Keratinocyte (primary cell): ENCODE measurements around the gene GLB1L2. TPM values are rescaled to one million over a fixed set of nuclear protein-coding genes. Genes with fewer than 3 reads are reported as not detected.

Experiments
- DNase-seq: peaks from one replicate; pipeline ENCODE4 v3.0.0-alpha.2; 2011; ENCODE audit warnings: low read depth, missing footprints, low spot score
- FAIRE-seq: peaks from 2 replicates; lab custom pipeline; 2011; peaks lifted over from hg19 to GRCh38; lab: Jason Lieb, UNC
- H2AFZ ChIP-seq: 2 replicates; pipeline ENCODE4 v1.6.0; 2012; ENCODE audit warnings: low read length, control low read depth, inconsistent platforms; ENCODE audit not compliant: control insufficient read depth
- H3K27ac ChIP-seq: 2 replicates; pipeline ENCODE4 v1.5.1; 2011; ENCODE audit warnings: low read length; ENCODE audit not compliant: control insufficient read depth, insufficient read depth
- H3K27me3 ChIP-seq: 3 replicates; pipeline ENCODE4 v1.6.0; 2011; ENCODE audit warnings: low read length; ENCODE audit not compliant: control insufficient read depth, insufficient read depth; ENCODE audit errors: extremely low read depth
- H3K36me3 ChIP-seq, 2 experiments: 2 replicates in 1 of 2; 3 replicates in 1 of 2; pipeline ENCODE4 v1.5.1; 2011; ENCODE audit warnings: low read length in 2 of 2, mild to moderate bottlenecking in 1 of 2; ENCODE audit not compliant: control insufficient read depth in 2 of 2, insufficient read depth in 2 of 2; ENCODE audit errors: extremely low read depth in 1 of 2
- H3K4me1 ChIP-seq: 3 replicates; pipeline ENCODE4 v1.5.1; 2011; ENCODE audit warnings: low read length; ENCODE audit not compliant: control insufficient read depth, insufficient read depth; ENCODE audit errors: extremely low read depth
- H3K4me2 ChIP-seq: 3 replicates; pipeline ENCODE4 v1.6.0; 2011; ENCODE audit warnings: low read depth, low read length; ENCODE audit not compliant: control insufficient read depth, insufficient read depth; ENCODE audit errors: extremely low read depth
- H3K4me3 ChIP-seq, 3 experiments: fragments of 200-600 bp in 1 of 3; sonication (generic) in 1 of 3; 2 replicates in 2 of 3; 3 replicates in 1 of 3; pipeline ENCODE4 v1.5.1; 2011 to 2016; ENCODE audit warnings: low read length in 3 of 3, mild to moderate bottlenecking in 3 of 3, control low read depth in 2 of 3, inconsistent platforms in 1 of 3, low read depth in 1 of 3, mixed read lengths in 1 of 3, mixed run types in 1 of 3, moderate library complexity in 1 of 3; ENCODE audit not compliant: control insufficient read depth in 2 of 3, insufficient read depth in 2 of 3; ENCODE audit errors: extremely low read depth in 1 of 3
- H3K79me2 ChIP-seq: 2 replicates; pipeline ENCODE4 v1.6.0; 2012; ENCODE audit warnings: low read length; ENCODE audit not compliant: control insufficient read depth, insufficient read depth
- H3K9ac ChIP-seq: 3 replicates; pipeline ENCODE4 v1.6.0; 2011; ENCODE audit warnings: low read length; ENCODE audit not compliant: control insufficient read depth, insufficient read depth; ENCODE audit errors: extremely low read depth
- H3K9me1 ChIP-seq: 3 replicates; pipeline ENCODE4 v1.6.0; 2011; ENCODE audit warnings: low read length; ENCODE audit not compliant: control insufficient read depth, insufficient read depth; ENCODE audit errors: extremely low read depth
- H3K9me3 ChIP-seq: 2 replicates; pipeline ENCODE4 v1.5.1; 2012; ENCODE audit warnings: low read depth, low read length; ENCODE audit not compliant: control insufficient read depth
- H4K20me1 ChIP-seq: 3 replicates; pipeline ENCODE4 v1.6.0; 2011; ENCODE audit warnings: low read length; ENCODE audit not compliant: control insufficient read depth, insufficient read depth; ENCODE audit errors: extremely low read depth
- EZH2 ChIP-seq: IDR thresholded peaks from one replicate; pipeline ENCODE4 v1.6.1; 2012; ENCODE audit warnings: inconsistent platforms, mild to moderate bottlenecking, low read length, moderate library complexity
- dilution Hi-C: fragments of 300-500 bp; cut with MboI; formaldehyde crosslinking; loops from one replicate; pipeline ENCODE4 v1.7.0; 2020; ENCODE audit warnings: low sequenced_read_pairs; ENCODE audit not compliant: extremely low pct_ligation_motif_present
- polyA plus RNA-seq, 5 experiments: library from polyadenylated mRNA; depleted of rRNA in 3 of 5; stranded (reverse) in 3 of 5; stranded (forward) in 1 of 5; unstranded in 1 of 5; fragments of >200 nt; gene quantifications; 1 replicate in 1 of 5; 2 replicates in 3 of 5; 3 replicates in 1 of 5; pipeline versions ENCODE4 v1.2.1 to v1.2.3, GENCODE V29; 2011 to 2012; ENCODE audit warnings: missing spikeins in 2 of 5, low read depth in 1 of 5, low replicate concordance in 1 of 5
- TF ChIP-seq, protein P1 (sequence below), 3 experiments: IDR thresholded peaks in 1 of 3; conservative IDR thresholded peaks in 1 of 3; optimal IDR thresholded peaks in 1 of 3; 2 replicates in 2 of 3; 3 replicates in 1 of 3; pipeline versions ENCODE3 to v1.5.1; 2011; ENCODE audit warnings: low read length in 3 of 3, mild to moderate bottlenecking in 3 of 3, moderate library complexity in 2 of 3, control low read depth in 1 of 3, inconsistent platforms in 1 of 3; ENCODE audit not compliant: insufficient read depth in 2 of 3; ENCODE audit errors: extremely low read depth in 1 of 3

Gene GLB1L2
- polyA plus RNA-seq, 1 donor (not counting 4 experiments of a cell fraction or from before 2014, with no cell fraction given) = 4.3 TPM

DNA sequence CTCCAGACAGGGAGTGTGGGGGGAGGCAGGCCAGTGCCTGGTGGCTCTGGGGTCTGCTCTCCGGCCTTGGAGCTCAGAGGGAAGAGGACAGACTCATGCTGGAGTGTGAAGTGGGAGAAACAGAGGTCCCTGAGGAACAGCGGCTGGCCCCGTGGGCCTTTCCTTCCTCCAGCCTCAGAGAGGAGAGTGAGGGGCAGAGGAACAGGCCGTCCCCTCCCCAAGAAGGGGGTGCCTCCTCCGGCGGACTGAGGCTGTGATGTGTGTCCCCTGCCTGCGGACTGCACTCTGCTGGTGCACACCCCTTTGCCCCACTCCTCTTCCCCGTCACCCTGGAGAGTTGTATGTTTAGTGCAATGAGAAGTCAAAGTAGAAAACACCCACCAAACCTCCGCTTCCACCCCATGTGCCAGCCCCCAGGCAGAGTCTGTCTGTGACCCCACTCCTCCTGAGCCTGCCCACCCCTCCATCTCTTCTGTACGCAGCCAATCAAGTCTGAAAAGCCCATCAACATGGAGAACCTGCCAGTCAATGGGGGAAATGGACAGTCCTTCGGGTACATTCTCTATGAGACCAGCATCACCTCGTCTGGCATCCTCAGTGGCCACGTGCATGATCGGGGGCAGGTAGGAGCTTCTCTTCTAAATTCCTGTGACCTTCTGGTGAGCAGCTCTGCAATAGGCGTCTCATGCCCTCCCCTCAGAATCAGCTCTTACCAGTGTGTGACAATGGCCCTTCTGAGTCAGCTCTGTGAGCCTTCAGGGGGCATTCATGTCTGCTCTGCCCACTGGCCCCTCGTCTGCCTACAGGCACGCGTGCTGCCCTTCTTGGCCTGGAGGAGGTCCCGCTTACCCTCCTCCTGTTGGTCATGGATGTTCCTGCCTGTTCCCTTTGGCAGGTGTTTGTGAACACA is 39.0 kb downstream of the GLB1L2 start:
- H3K4me3 ChIP-seq = no peak overlapping the region
- dilution Hi-C loops = no loop called here
- DNase-seq (no peak), FAIRE-seq (no peak)
- no peaks in the 10 kb centered on the region for H3K4me1 ChIP-seq
- no peak overlapping the region for H3K4me2 ChIP-seq
- H3K9ac ChIP-seq = no peak overlapping the region
- no peaks in the 10 kb centered on the region for H3K36me3 ChIP-seq
- TF ChIP-seq EZH2 = no peak
- TF ChIP-seq, protein P1, sequence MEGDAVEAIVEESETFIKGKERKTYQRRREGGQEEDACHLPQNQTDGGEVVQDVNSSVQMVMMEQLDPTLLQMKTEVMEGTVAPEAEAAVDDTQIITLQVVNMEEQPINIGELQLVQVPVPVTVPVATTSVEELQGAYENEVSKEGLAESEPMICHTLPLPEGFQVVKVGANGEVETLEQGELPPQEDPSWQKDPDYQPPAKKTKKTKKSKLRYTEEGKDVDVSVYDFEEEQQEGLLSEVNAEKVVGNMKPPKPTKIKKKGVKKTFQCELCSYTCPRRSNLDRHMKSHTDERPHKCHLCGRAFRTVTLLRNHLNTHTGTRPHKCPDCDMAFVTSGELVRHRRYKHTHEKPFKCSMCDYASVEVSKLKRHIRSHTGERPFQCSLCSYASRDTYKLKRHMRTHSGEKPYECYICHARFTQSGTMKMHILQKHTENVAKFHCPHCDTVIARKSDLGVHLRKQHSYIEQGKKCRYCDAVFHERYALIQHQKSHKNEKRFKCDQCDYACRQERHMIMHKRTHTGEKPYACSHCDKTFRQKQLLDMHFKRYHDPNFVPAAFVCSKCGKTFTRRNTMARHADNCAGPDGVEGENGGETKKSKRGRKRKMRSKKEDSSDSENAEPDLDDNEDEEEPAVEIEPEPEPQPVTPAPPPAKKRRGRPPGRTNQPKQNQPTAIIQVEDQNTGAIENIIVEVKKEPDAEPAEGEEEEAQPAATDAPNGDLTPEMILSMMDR (optimal IDR thresholded peaks at IDR 0.05 in 1 of 3, IDR thresholded peaks at IDR 0.05 in 1 of 3, conservative IDR thresholded peaks at IDR 0.05 in 1 of 3; ENCODE audit: extremely low read depth in 1 of 3, insufficient read depth in 2 of 3, low read length in 3 of 3) = no peak
- no peaks in the 10 kb centered on the region for H3K27me3 ChIP-seq
- H3K9me3 ChIP-seq = no peaks in the 10 kb centered on the region
- H2AFZ ChIP-seq = no peak overlapping the region
- H3K79me2 ChIP-seq = no peaks in the 10 kb centered on the region
- no peaks in the 10 kb centered on the region for H3K9me1 ChIP-seq
- H3K27ac ChIP-seq = no peak overlapping the region
- H4K20me1 ChIP-seq = no peaks in the 10 kb centered on the region

DNA sequence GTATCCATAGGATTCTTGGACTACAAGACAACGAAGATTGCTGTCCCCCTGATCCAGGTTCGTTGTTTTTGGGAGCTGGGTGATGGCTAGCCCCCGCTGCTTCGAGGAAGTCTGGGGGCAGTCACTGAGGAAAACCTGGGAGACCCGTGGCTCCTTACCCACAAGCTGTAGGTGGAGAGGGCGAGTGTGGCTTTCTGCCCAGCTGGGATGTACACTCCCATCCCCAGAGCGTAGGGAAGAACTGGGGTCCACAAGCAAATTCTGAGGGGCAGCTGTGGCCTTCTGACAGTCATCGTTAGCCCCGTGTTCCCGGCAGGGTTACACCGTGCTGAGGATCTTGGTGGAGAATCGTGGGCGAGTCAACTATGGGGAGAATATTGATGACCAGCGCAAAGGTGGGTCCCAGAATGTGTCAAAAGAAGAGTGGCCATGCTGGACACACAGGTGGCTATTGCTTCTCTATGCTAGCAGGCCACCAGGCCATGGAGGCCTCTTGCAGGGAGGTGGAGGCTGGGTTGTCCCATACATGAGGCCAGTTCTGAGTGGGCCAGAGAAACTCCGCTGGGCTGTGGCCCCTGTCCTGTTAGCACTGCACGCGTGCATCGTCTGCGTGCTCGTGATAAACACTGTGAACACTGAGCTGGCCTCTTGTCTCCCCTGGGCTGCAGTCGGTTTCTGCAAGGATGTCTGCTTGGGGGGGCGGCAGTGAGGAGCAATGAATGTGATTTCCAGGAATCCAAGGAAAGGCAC is 39.8 kb downstream of the GLB1L2 start:
- H3K36me3 ChIP-seq = no peaks in the 10 kb centered on the region
- H3K27ac ChIP-seq = no peak overlapping the region
- dilution Hi-C loops = no loop called here
- H4K20me1 ChIP-seq = no peaks in the 10 kb centered on the region
- no peaks in the 10 kb centered on the region for H3K79me2 ChIP-seq
- FAIRE-seq = no peak
- H3K4me2 ChIP-seq = no peak overlapping the region
- no peak overlapping the region for H2AFZ ChIP-seq
- H3K9me3 ChIP-seq = no peaks in the 10 kb centered on the region
- no peaks in the 10 kb centered on the region for H3K27me3 ChIP-seq
- H3K9me1 ChIP-seq = no peaks in the 10 kb centered on the region
- TF ChIP-seq EZH2 = no peak
- TF ChIP-seq, protein P1 (optimal IDR thresholded peaks at IDR 0.05 in 1 of 3, IDR thresholded peaks at IDR 0.05 in 1 of 3, conservative IDR thresholded peaks at IDR 0.05 in 1 of 3; ENCODE audit: extremely low read depth in 1 of 3, insufficient read depth in 2 of 3, low read length in 3 of 3) = no peak
- DNase-seq = no peak
- H3K4me3 ChIP-seq = no peak overlapping the region
- H3K4me1 ChIP-seq = no peaks in the 10 kb centered on the region
- H3K9ac ChIP-seq = no peak overlapping the region
